HL-60 (cell line): ENCODE measurements around the gene DEF6.

Experiments
- DNase-seq, 2 experiments: peaks; one replicate each; pipeline ENCODE4 v3.0.0-alpha.2; 2010 to 2020; ENCODE audit warnings: low read depth in 1 of 2, low spot score in 1 of 2
- H3K27ac ChIP-seq: fragments of 250-450 bp; sonication (Bioruptor Pico); replicated peaks from 2 replicates; pipeline ENCODE4 v1.5.1; 2020; ENCODE audit warnings: mild to moderate bottlenecking, moderate library complexity
- H3K27me3 ChIP-seq: fragments of 250-450 bp; sonication (Bioruptor Pico); 2 replicates; pipeline ENCODE4 v1.5.1; 2021; ENCODE audit warnings: mild to moderate bottlenecking, moderate library complexity; ENCODE audit not compliant: insufficient read depth, poor library complexity, severe bottlenecking
- H3K4me3 ChIP-seq: replicated peaks from 2 replicates; pipeline ENCODE4 v1.5.1; 2011; ENCODE audit warnings: mild to moderate bottlenecking, control low read depth, low read length; ENCODE audit not compliant: insufficient read depth
- GABPA ChIP-seq: IDR thresholded peaks from 2 replicates; pipeline ENCODE4 v1.6.1; 2012; ENCODE audit warnings: low read depth
- POLR2AphosphoS5 ChIP-seq: IDR thresholded peaks from 2 replicates; pipeline ENCODE4 v1.6.1; 2012; ENCODE audit warnings: low read depth
- REST ChIP-seq: IDR thresholded peaks from 2 replicates; pipeline ENCODE4 v1.6.1; 2012; ENCODE audit warnings: low read depth; ENCODE audit not compliant: insufficient replicate concordance
- SPI1 ChIP-seq: IDR thresholded peaks from 2 replicates; pipeline ENCODE4 v1.6.1; 2012; ENCODE audit warnings: low read depth, mild to moderate bottlenecking, borderline replicate concordance
- TF ChIP-seq, protein P1 (sequence below): IDR thresholded peaks from one replicate; pipeline ENCODE4 v1.5.1; 2011; ENCODE audit warnings: low read length, control low read depth, inconsistent platforms; ENCODE audit not compliant: insufficient read depth

The DEF6 gene

GRCh38 chr6:35343835-35344550, 46.4 kb downstream of the DEF6 start:
- peak overlapping the region; percentile 16; the same call in 1 of the 2 replicates for H3K4me3 ChIP-seq

GRCh38 chr6:35351422-35351821, 53.8 kb downstream of the DEF6 start:
- Histone ChIP-seq H3K27ac (no peak overlapping the region), H3K27me3 (no peaks in the 10 kb centered on the region), H3K4me3 (no peak overlapping the region)
- DNase-seq: no peak
- TF ChIP-seq POLR2AphosphoS5 (no peak), SPI1 (no peak), REST (no peak), GABPA (no peak)
- TF ChIP-seq, protein P1, sequence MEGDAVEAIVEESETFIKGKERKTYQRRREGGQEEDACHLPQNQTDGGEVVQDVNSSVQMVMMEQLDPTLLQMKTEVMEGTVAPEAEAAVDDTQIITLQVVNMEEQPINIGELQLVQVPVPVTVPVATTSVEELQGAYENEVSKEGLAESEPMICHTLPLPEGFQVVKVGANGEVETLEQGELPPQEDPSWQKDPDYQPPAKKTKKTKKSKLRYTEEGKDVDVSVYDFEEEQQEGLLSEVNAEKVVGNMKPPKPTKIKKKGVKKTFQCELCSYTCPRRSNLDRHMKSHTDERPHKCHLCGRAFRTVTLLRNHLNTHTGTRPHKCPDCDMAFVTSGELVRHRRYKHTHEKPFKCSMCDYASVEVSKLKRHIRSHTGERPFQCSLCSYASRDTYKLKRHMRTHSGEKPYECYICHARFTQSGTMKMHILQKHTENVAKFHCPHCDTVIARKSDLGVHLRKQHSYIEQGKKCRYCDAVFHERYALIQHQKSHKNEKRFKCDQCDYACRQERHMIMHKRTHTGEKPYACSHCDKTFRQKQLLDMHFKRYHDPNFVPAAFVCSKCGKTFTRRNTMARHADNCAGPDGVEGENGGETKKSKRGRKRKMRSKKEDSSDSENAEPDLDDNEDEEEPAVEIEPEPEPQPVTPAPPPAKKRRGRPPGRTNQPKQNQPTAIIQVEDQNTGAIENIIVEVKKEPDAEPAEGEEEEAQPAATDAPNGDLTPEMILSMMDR: no peak

More at GRCh38 chr6:35343835-35344550, 46.4 kb downstream of the DEF6 start:
- TF ChIP-seq POLR2AphosphoS5 (no peak), GABPA (no peak), REST (no peak), SPI1 (no peak)
- TF ChIP-seq, protein P1: no peak
- no peak for DNase-seq
- no peak overlapping the region for H3K27ac ChIP-seq
- H3K27me3 ChIP-seq: peaks cover 2% of the 10 kb centered on the region

GRCh38 chr6:35352735-35353134, 55.1 kb downstream of the DEF6 start:
- no peaks in the 10 kb centered on the region for H3K27me3 ChIP-seq

More at GRCh38 chr6:35352735-35353134, 55.1 kb downstream of the DEF6 start:
- no peak for DNase-seq
- Histone ChIP-seq H3K27ac (no peak overlapping the region), H3K4me3 (no peak overlapping the region)
- TF ChIP-seq REST: no peak
- peak; percentile 71 for TF ChIP-seq SPI1
